Measurements from ENCODE around the gene ZNF594. TPM values are rescaled to one million over a fixed set of nuclear protein-coding genes. Genes with fewer than 3 reads are reported as not detected.
"Not testable (repeated sequence)": the region's sequence is repeated elsewhere in the genome, so short reads cannot be mapped to it uniquely, and the experiment has no call there.

The ZNF594 gene
- polyA plus RNA-seq, 3 donors, result 18.7 to 27.6 (median 26.2) TPM

GRCh38 chr17:5210091-5210490 lies 18.4 kb upstream of the ZNF594 start:
- DNase-seq, result no peak

GRCh38 chr17:5209396-5209795 lies 17.7 kb upstream of the ZNF594 start:
- no peak for DNase-seq

GRCh38 chr17:5203908-5204294 lies 12.2 kb upstream of the ZNF594 start:
- DNase-seq, result no peak

GRCh38 chr17:5203178-5203907 lies 11.7 kb upstream of the ZNF594 start:
- DNase-seq, result no peak

- no peak for DNase-seq
Observed at GRCh38 chr17:5201011-5201410, 9.3 kb upstream of the ZNF594 start.

GRCh38 chr17:5200360-5200759 lies 8.7 kb upstream of the ZNF594 start:
- DNase-seq, result no peak

- no peak for DNase-seq
Observed at GRCh38 chr17:5198472-5198871, 6.8 kb upstream of the ZNF594 start.

GRCh38 chr17:5194346-5194745 lies 2.7 kb upstream of the ZNF594 start:
- no peak for DNase-seq

- no peak for DNase-seq
Observed at GRCh38 chr17:5184288-5184687, 7.4 kb downstream of the ZNF594 start.

- no peak for DNase-seq
Observed at GRCh38 chr17:5183410-5183793, 8.3 kb downstream of the ZNF594 start.

GRCh38 chr17:5182597-5183409 lies 8.9 kb downstream of the ZNF594 start:
- no peak for DNase-seq

- no peak for DNase-seq
Observed at GRCh38 chr17:5181509-5182305, 10.0 kb downstream of the ZNF594 start.

GRCh38 chr17:5179003-5179402 lies 12.7 kb downstream of the ZNF594 start:
- no peak for DNase-seq

- not testable (repeated sequence) for DNase-seq
Observed at GRCh38 chr17:5175027-5175426, 16.6 kb downstream of the ZNF594 start.

GRCh38 chr17:5165791-5166564 lies 25.7 kb downstream of the ZNF594 start:
- DNase-seq, result not testable (repeated sequence)

- DNase-seq, result no peak
Observed at GRCh38 chr17:5164436-5164835, 27.2 kb downstream of the ZNF594 start.

- not testable (repeated sequence) for DNase-seq
Observed at GRCh38 chr17:5161793-5162192, 29.9 kb downstream of the ZNF594 start.

- not testable (repeated sequence) for DNase-seq
Observed at GRCh38 chr17:5160702-5161101, 31.0 kb downstream of the ZNF594 start.

- not testable (repeated sequence) for DNase-seq
Observed at GRCh38 chr17:5146122-5146521, 45.5 kb downstream of the ZNF594 start.

- not testable (repeated sequence) for DNase-seq
Observed at GRCh38 chr17:5142877-5143276, 48.8 kb downstream of the ZNF594 start.

- no peak for DNase-seq
Observed at GRCh38 chr17:5139458-5139732, 52.3 kb downstream of the ZNF594 start.

Measured in renal pelvis (tissue), 4 donors.